CD1c-positive myeloid dendritic cell (primary cell): Measurements from ENCODE around the gene CMIP.
A peak's percentile ranks its signal among the peaks of the same experiment; 100 is the strongest.
"Not testable (repeated sequence)": the region's sequence is repeated elsewhere in the genome, so short reads cannot be mapped to it uniquely, and the experiment has no call there.

Experiments
- DNase-seq: peaks from one replicate; pipeline ENCODE4 v3.0.0-alpha.2; 2016; ENCODE audit errors: extremely low spot score

CMIP gene

GRCh38 chr16:81421126-81421525 lies 23.5 kb upstream of the CMIP start:
- no peak for DNase-seq

- DNase-seq = no peak
These were observed 23.1 kb upstream of the CMIP start for GRCh38 chr16:81421536-81421935.

- not testable (repeated sequence) for DNase-seq
These were observed 22.5 kb upstream of the CMIP start for GRCh38 chr16:81422153-81422552.

GRCh38 chr16:81424771-81425170 lies 19.8 kb upstream of the CMIP start:
- DNase-seq = peak; percentile 84

GRCh38 chr16:81427219-81427618 lies 17.4 kb upstream of the CMIP start:
- DNase-seq = no peak

- DNase-seq = peak; percentile 53
These were observed 15.5 kb upstream of the CMIP start for GRCh38 chr16:81429045-81429521.

GRCh38 chr16:81431554-81432353 lies 12.9 kb upstream of the CMIP start:
- peak; percentile 88 for DNase-seq

- no peak for DNase-seq
These were observed 11.6 kb upstream of the CMIP start for GRCh38 chr16:81432937-81433557.

- no peak for DNase-seq
These were observed 9.5 kb upstream of the CMIP start for GRCh38 chr16:81435103-81435502.

GRCh38 chr16:81435567-81435966 lies 9.0 kb upstream of the CMIP start:
- DNase-seq = no peak

GRCh38 chr16:81436386-81436785 lies 8.2 kb upstream of the CMIP start:
- no peak for DNase-seq

- peak; percentile 79 for DNase-seq
These were observed 6.7 kb upstream of the CMIP start for GRCh38 chr16:81437865-81438264.

- DNase-seq = no peak
These were observed 3.5 kb upstream of the CMIP start for GRCh38 chr16:81440888-81441761.

GRCh38 chr16:81442220-81442915 lies 2.2 kb upstream of the CMIP start:
- no peak for DNase-seq

GRCh38 chr16:81442916-81443687 lies 1.5 kb upstream of the CMIP start:
- no peak for DNase-seq

- no peak for DNase-seq
These were observed 740 bp upstream of the CMIP start for GRCh38 chr16:81443688-81444447.

- DNase-seq = peak; percentile 37
These were observed 744 bp downstream of the CMIP start for GRCh38 chr16:81445143-81445961.

- DNase-seq = peak; percentile 45
These were observed 1.6 kb downstream of the CMIP start for GRCh38 chr16:81445966-81446906.
